ENCODE data around the gene NLRP14.

Gene NLRP14

DNA sequence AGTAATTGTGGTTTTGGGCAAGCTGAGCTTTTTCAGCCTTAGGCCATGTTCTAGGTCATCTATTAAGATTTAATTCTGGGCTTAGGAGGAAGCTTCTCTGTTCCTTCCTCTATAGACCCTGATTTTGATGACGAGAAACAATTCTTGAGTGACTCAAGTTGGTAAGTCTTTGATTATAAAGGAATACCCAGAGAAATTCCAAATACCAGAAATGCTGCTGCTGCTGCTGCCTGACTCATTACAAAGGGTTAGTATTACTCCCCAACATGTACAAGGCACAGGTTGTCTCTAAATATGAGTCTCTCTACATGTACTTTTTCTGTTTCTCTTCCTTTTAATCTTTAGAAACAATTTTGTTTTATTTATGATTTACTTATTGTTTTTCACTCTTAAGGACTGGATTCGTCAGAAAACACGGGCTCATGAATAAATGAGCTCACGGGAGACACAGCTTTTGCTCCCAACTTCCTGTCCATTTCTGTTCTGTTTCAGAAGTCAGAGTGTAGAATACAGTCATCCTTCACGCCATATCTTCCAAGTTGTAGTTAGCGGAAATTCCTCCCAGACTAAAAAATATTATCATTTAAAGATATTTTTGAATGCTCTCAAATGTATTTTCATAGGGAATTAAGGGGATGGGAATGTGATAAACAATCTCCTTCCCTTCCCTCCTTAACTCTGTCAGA, 36.7 kb downstream of the NLRP14 start:
- DNase-seq = no peak

DNA sequence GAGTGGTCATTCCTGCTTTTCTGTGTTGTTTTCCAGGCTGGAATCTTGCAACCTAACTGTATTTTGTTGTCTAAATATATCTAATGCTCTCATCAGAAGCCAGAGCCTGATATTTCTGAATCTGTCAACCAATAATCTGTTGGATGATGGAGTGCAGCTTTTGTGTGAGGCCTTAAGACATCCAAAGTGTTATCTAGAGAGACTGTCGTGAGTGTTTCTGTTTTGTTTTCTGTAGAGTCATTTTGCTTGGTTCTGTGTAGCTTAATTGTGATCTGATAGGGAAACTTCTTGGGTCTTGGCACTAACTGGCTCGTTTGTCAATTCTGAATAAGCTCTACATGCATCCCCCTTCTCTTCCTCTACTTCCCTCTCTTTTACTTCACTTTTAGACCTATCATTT, 37.4 kb downstream of the NLRP14 start:
- no peak for DNase-seq

DNA sequence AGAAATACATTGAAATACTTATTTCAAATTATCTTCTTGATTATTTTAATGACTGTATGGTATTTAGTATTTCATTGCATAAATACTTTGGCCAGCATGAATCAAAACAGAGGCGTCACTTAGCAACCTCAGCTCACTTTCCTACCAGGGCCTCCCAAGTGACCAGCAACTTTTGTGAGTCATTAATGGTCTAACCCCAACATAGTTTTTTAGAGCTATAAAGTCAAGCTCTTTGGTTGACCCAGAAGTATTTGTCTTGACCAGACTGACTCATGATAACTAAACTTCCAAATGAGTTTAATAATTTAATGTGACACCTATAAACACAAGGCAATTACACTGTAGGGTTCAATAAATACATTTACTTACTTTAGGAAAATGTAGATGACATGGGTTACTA, 40.6 kb downstream of the NLRP14 start:
- peak; percentile 11 for DNase-seq

DNA sequence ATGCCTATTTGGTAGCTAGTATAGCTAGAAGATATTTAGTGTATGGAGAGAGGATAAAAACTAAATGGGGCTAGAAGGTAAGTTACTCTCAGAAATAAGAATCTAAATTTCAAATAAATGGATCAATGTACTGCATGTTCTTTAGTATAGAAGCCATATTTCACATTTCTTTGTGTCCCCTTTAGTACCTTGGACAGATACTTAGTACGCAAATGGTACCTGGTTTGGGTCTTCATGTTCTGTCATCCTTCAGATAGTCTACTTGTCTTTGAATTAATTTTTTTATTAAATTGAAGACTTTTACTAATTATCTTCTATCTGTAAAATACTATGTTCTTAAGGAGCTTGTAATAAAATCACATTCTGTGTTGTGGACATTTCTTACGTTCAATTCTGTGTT, 42.3 kb downstream of the NLRP14 start:
- no peak for DNase-seq

DNA sequence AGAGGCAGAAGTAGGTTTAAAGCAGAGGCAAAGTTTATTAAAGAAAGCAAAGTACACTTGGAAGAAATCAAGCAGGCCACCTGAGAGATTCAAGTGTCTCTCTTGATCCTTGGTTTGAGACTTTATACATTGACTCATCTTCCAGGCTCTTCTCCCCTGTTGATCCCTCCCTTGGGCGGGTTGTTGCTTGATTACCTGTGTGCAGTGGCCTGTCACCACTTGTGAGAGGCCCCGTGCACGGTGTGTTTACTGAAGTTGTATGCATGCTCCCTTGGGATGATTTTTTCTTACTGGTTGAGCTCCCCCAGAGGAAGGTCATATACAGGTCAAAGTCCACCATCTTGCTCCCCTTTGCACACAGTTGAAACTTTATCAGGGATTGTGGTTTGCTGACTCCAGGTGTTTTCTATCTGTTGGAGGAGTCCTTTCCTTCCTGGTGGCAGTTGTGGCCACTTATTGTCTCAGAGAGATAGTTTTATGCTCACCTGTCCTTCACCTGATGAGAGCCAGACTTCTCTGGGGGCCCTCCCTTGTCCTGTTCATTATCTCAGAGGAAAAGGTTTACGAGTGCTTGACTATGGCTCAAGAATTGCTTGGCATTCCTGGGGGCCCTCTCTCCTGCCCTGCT, 52.2 kb downstream of the NLRP14 start:
- DNase-seq = no peak

DNA sequence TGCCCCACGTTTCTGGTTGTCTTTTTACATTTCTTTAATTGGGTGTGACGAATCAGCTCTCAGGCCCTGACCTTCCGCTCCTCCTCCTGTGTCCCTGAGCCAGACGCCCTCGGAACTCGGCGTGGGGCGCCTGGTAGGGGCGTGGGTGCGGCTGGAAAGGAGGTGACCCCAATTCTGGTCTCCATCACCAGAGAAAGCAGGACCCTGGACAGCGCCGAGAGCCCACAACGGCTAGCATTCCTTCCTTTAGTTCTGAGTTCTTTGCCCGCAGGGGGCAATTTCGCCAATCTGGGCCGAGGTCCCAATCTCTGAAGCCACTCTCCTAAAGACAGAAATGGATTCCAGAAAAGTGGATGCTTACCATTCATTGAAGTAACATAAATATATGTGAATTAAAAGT, 56.8 kb downstream of the NLRP14 start:
- no peak for DNase-seq

DNA sequence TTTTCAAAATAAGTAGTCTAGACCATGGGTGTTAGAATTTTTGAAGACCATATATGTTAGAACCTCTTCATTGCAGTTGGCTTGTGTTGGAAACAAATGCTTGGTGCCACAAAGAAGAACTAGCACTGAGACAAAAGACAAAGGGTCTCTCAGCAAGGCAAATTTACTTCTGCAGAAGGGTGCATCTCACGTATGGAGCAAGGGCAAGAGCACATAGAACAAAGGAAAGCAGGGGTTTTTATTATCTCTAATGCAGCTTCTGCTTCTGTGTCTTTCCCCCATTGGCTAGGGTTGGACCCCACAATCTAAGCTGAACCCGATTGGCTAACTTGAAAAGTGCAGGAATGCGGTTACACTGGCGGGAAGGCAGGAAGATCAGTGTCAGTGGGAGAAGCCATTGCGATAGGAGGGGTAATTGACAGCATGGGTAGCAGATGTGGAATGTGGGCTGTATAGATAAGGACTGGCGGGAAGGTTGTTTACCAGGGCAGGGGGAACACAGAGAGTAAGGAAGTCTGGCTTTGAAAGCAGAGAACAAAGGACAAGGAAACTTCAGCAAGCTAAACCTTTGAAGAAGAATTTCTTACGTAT, 59.4 kb downstream of the NLRP14 start:
- no peak for DNase-seq

DNA sequence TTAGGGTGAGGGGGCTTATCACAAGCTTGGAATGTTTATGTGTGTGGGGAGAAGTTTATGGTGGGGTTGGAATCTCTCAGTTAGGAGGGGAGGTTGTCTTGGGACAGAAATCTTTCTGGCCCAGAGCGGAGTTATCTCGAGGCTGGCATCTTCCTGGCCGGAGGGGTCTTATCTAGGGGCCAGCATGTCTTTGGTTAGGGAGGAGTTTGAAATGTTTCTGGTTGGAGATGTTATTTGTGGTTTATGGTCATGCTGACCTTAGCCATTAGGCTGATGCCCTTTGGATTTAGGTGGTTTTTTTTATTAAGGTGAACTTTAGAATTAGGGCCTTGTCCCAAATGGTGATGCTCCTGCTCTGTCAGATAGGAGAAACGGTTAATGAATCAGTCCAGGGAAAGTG, 60.6 kb downstream of the NLRP14 start:
- DNase-seq = no peak

DNA sequence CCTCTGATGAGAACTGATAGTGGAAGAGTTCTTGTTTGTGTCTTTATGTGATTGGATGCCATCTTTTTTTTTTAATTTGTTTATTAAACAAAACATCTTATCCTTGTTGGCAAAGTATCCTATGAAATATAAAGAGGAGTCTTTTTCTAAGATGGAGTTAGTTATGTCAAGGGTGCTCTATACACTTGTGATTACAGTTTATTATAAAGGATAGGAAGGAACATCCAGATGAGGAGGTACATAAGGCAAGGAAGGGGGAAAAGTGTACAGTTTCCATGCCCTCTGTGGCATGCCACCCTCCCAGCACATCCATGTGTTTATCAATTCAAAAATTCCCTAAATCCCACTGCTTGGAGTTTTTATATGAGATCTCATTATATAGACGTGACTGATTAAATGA, 61.2 kb downstream of the NLRP14 start:
- no peak for DNase-seq

DNA sequence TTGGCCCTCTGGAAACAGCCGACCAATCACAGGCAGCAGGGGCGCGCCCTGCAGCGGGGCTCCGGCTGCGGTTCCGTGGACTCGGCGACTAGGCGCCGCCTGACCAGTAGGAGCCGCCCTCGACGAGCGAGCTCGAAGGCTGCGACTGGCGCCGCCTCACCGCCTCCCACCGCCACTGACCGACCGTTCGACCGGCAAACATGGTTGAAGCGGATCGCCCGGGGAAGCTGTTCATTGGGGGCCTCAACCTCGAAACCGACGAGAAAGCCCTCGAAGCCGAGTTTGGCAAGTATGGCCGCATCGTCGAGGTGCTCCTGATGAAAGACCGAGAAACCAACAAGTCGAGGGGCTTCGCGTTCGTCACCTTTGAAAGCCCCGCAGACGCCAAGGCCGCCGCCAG, 68.6 kb downstream of the NLRP14 start, which contains the start of gene RBMXL2:
Gene RBMXL2 (plus strand): TSS at position 78 of the 400 bp plus-strand sequence. CDS start 123 bp downstream, at position 201.
- DNase-seq = no peak

DNA sequence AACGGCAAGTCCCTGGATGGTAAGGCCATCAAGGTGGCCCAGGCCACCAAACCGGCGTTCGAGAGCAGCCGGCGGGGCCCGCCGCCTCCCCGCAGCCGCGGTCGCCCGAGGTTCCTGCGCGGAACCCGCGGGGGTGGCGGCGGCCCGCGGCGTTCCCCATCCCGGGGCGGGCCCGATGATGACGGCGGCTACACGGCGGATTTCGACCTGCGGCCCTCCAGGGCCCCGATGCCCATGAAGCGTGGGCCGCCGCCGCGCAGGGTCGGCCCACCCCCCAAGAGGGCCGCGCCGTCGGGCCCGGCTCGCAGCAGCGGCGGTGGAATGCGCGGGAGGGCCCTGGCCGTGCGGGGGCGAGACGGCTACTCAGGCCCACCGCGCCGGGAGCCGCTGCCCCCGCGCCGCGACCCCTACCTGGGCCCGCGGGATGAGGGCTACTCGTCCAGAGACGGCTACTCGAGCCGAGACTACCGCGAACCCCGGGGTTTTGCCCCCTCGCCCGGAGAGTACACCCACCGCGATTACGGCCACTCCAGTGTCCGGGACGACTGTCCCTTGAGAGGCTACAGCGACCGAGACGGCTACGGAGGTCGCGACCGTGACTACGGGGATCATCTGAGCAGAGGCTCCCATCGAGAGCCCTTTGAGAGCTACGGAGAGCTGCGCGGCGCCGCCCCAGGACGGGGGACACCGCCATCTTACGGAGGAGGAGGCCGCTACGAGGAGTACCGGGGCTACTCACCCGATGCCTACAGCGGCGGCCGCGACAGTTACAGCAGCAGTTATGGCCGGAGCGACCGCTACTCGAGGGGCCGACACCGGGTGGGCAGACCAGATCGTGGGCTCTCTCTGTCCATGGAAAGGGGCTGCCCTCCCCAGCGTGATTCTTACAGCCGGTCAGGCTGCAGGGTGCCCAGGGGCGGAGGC, 69.3 kb downstream of the NLRP14 start:
- DNase-seq = no peak

DNA sequence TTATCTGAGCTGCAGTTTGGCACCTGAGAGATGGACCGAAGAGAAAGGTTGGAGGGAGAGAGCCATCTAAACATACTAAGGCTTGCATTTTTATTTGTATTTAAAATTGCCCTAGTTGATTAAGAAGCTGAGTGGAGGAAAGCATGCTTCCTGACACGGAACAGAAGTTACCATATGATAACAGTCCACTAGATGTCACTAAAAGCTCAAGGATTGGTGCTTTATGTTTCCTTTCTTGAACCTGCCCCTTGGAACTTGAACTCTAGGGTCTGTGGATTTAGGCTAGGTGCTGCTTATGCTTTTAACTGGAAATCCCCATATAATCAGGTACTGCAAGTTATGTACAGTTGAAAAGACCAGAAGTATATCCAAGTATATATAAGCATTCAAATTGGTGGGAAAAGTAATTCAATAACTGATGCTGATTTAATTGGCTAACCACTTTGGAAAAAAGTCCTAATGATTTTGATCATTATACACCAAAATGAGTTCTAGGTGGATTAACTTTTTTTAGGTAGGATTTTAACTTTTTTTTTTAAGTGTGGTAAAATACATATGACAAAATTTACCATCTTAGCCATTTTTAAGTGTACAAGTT, 78.1 kb downstream of the NLRP14 start:
- DNase-seq = no peak

DNA sequence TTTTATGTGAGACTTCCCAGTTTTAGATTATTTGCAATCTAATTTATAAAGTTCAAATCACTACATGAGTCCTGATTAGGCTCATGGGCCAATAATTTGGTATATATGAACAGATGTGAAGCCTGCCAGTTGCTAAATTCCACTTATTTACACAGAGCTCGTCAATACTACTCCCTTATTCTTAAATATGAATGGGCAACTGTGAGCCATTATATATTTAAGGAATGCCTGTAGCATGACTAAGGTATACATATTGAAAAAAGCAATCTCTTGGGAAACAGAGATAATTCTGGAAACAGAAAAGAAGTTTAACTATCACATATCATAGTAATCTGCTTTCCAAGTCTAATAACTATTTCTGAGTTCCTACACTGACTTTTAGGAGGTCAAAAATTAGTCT, 95.5 kb downstream of the NLRP14 start:
- DNase-seq = no peak

DNA sequence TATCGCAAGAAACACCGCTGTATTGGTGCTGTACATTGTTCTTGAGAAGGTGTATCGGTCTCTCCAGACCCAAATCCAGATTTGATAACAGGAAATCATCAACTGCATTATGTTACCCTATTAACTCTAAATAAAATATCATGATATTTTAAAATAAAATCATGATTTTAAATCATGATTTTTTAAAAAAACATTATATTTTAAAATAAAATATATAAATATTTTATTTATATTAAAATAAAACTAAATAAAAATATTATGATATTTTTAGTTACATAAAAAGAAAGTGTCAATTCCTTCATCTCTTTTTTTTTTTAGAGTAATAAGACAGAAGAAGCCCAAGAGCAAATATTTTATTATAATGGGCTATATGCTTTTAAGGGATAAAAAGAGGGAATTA, 96.1 kb downstream of the NLRP14 start:
- no peak for DNase-seq
